GM21723 (cell line): Measurements from ENCODE around the gene INHBB.

Experiments
- ATAC-seq: cut with Tn5 transposase; IDR thresholded peaks from one replicate; pipeline ENCODE4 v1.9.1; 2021; ENCODE audit warnings: mild to moderate bottlenecking, moderate library complexity; ENCODE audit not compliant: unreplicated experiment

Gene INHBB

GRCh38 chr2:120395221-120396012 is 49.5 kb downstream of the INHBB start:
- ATAC-seq, result no peak

GRCh38 chr2:120396013-120396860 is 50.3 kb downstream of the INHBB start:
- ATAC-seq, result no peak

- ATAC-seq, result no peak
Measured at GRCh38 chr2:120396861-120397811, 51.2 kb downstream of the INHBB start.

- ATAC-seq, result no peak
Measured at GRCh38 chr2:120398051-120398995, 52.4 kb downstream of the INHBB start.

GRCh38 chr2:120398996-120399888 is 53.3 kb downstream of the INHBB start:
- no peak for ATAC-seq

- no peak for ATAC-seq
Measured at GRCh38 chr2:120399889-120400240, 53.9 kb downstream of the INHBB start.

- ATAC-seq, result no peak
Measured at GRCh38 chr2:120400551-120400950, 54.6 kb downstream of the INHBB start.
